BE2C (cell line): ENCODE results near the gene HIVEP3.

Source experiments
- DNase-seq: peaks from one replicate; pipeline ENCODE4 v3.0.0-alpha.2; 2020
- H3K27me3 ChIP-seq: fragments of 250-450 bp; sonication (Bioruptor Pico); 2 replicates; pipeline ENCODE4 v1.5.1; 2020; ENCODE audit warnings: mild to moderate bottlenecking
- H3K36me3 ChIP-seq: fragments of 250-450 bp; sonication (Bioruptor Pico); 2 replicates; pipeline ENCODE4 v1.5.1; 2020; ENCODE audit warnings: mild to moderate bottlenecking
- H3K4me1 ChIP-seq: fragments of 250-450 bp; sonication (Bioruptor Pico); 2 replicates; pipeline ENCODE4 v1.5.1; 2020
- H3K4me3 ChIP-seq: 2 replicates; pipeline ENCODE4 v1.5.1; 2011; ENCODE audit warnings: low read depth, low read length
- H3K9me3 ChIP-seq: fragments of 250-450 bp; sonication (Bioruptor Pico); 2 replicates; pipeline ENCODE4 v1.5.1; 2020
- CTCF ChIP-seq: IDR thresholded peaks from 2 replicates; pipeline ENCODE4 v1.5.1; 2012; ENCODE audit warnings: mild to moderate bottlenecking, low read depth, low read length

HIVEP3 gene

DNA sequence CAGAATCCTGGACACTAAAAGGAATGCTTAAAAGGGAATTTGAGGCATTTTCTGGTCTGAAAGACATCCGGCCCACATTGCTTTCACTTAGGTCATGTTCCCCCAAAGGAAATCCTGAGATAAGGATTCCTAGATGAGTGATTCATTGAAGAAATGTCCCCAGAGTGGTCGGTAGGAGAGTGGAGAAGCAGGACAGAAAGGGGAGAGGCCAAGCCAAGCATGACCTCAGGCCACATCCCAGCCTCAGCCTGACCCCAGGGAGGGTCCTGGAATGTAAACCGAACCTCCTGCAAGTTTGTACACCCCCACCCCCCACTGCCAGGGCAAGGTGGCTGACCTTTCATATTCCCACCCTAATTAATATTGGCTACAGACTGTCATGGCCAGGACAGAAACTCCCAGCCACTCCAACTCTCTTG, 16.6 kb downstream of the HIVEP3 start:
- Histone ChIP-seq H3K27me3 (no peaks in the 10 kb centered on the region), H3K36me3 (no peaks in the 10 kb centered on the region), H3K9me3 (no peaks in the 10 kb centered on the region), H3K4me1 (no peaks in the 10 kb centered on the region), H3K4me3 (no peak overlapping the region)
- no peak for TF ChIP-seq CTCF
- DNase-seq = no peak

DNA sequence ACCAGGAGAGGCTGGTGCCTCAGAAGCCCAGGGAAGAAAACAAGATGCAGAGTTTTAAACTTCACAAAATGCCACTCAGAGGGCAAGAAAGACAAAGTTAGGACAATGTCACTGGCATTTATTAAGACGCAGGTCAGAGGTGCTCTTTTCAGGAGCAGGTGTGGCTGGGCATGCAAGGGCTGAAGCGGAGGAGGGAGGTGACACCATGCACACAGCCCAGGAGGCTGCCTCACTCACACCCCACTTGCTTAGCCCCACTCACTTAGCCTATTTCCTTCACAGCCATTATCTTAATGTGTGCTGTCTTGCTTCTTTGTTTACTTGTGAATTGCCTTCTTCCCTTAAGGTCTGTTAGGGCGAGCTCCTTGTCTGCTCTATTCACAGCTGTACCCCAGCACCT, 17.2 kb downstream of the HIVEP3 start:
- Histone ChIP-seq H3K36me3 (no peaks in the 10 kb centered on the region), H3K4me1 (no peaks in the 10 kb centered on the region), H3K27me3 (no peaks in the 10 kb centered on the region), H3K4me3 (no peak overlapping the region), H3K9me3 (no peaks in the 10 kb centered on the region)
- DNase-seq = no peak
- TF ChIP-seq CTCF = no peak

DNA sequence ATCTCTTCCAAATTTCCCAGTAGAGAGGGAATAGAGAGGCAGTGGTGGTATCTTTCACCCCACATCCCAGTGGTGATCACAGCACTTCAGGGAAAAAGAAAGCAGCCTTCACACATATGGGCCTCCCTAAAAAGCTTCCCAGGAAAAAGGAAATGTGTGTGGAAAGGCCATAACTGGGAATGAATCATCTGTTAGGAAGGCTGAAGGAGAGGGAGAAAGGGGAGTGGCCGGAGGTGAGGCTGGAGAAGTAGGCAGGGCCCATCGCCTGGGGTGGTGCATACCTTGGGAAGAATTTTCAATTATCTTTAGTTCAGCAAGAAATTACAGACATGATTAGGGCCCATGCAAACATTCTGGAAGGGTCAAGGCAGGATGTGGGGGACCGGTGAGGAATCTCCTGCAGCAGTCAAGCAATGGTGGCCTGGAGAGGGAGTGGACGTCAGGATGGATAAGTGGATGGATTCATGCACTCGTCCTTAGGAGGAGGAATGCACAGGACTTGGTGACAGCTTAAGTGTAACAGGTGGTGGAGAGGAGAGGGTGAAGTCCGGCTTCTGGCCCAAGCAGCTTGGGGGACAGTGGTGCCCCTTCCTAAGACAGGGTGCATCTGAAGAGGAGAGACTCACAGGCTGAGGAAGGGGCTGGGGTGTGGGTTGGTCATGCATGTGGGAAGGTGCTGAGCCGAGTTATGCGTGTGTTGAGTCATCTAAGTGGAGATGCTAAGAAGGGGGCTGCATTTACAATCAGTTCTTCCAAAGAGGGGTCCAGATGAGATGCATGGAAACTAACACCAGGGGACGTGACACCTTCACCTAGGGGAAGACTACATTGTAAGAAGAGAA, 17.9 kb downstream of the HIVEP3 start:
- TF ChIP-seq CTCF = no peak
- Histone ChIP-seq H3K4me1 (no peaks in the 10 kb centered on the region), H3K27me3 (no peaks in the 10 kb centered on the region), H3K36me3 (no peaks in the 10 kb centered on the region), H3K9me3 (no peaks in the 10 kb centered on the region), H3K4me3 (no peak overlapping the region)
- no peak for DNase-seq

DNA sequence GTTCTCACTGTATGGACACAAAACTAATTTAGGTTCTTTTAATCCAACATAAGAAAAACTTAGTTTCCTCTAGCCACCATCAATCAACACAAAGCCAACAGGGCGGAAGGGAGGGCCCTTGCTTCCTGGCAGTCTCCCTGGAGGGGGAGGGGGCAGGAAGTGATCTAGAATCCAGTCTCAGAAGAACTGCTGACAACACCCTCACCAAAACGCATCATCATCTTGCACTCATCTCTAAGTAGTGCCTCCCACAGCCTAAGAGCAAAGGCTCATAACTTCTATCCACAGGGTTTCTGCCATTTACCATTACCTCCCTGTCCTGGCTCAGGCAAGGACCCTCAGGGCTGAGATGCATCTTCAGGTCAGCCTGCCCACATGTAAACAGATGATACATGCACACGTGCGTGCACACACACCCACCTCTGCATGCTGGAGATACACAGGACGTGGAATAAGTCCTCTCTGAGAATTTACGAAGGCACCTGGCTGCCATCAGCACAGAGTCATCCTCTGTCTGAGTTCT, 20.5 kb downstream of the HIVEP3 start:
- Histone ChIP-seq H3K36me3 (no peaks in the 10 kb centered on the region), H3K9me3 (no peaks in the 10 kb centered on the region), H3K4me1 (no peaks in the 10 kb centered on the region), H3K4me3 (no peak overlapping the region), H3K27me3 (no peaks in the 10 kb centered on the region)
- no peak for TF ChIP-seq CTCF
- no peak for DNase-seq

GRCh38 chr1:41895552-41895951, 23.2 kb downstream of the HIVEP3 start:
- H3K27me3 ChIP-seq = no peaks in the 10 kb centered on the region
- DNase-seq = no peak
- H3K4me1 ChIP-seq = no peaks in the 10 kb centered on the region
- no peak overlapping the region for H3K4me3 ChIP-seq
- no peak for TF ChIP-seq CTCF
- no peaks in the 10 kb centered on the region for H3K36me3 ChIP-seq
- no peaks in the 10 kb centered on the region for H3K9me3 ChIP-seq

DNA sequence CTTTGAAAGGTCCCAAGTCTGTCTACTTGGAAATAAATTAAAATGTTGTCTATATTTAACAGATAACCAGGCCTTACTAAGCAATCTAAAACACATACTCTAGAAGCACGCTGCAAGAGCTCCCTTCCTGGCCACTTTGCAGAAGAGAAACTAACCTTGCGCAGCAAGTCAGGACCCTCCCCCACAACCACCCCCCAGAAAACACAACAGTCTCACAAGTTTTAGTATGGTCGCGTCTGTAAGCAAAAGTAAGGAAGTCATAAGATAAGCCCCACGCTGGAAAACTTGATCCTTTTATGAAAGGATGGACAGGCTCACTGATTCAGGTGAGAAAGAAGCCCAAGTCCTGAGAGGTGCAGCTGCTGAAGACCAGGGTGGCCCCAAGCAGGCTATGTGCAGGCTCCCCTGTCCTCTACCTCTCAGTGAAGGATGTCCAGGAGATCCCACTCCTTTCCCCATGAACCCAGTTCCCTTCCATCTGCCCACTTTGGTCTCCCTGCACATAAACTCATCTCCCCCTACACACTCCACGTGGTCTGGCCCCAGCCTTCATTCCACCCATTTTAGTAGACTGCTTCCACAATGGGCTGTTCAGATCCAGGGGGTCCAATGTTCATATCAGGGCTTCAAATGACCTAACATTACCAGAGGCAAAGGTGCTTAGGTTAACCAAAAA, 23.8 kb downstream of the HIVEP3 start:
- TF ChIP-seq CTCF = no peak
- H3K9me3 ChIP-seq = no peaks in the 10 kb centered on the region
- no peak overlapping the region for H3K4me3 ChIP-seq
- no peaks in the 10 kb centered on the region for H3K27me3 ChIP-seq
- H3K4me1 ChIP-seq = no peaks in the 10 kb centered on the region
- no peak for DNase-seq
- no peaks in the 10 kb centered on the region for H3K36me3 ChIP-seq
